Glutamatergic neuron (in vitro differentiated cells): ENCODE measurements around the gene CTBP2. TPM values are rescaled to one million over a fixed set of nuclear protein-coding genes. Genes with fewer than 3 reads are reported as not detected.

Source experiments
- DNase-seq: peaks from one replicate; pipeline ENCODE4 v3.0.0; 2022
- H3K27ac Mint-ChIP-seq: one replicate; pipeline ENCODE4 v1.8.0; 2020; ENCODE audit warnings: mild to moderate bottlenecking, mixed read lengths, inconsistent platforms; ENCODE audit not compliant: unreplicated experiment
- H3K27me3 Mint-ChIP-seq: one replicate; pipeline ENCODE4 v1.8.0; 2020; ENCODE audit warnings: mild to moderate bottlenecking, moderate library complexity, mixed read lengths, inconsistent platforms; ENCODE audit not compliant: unreplicated experiment
- H3K36me3 Mint-ChIP-seq: one replicate; pipeline ENCODE4 v1.8.0; 2020; ENCODE audit warnings: mild to moderate bottlenecking, mixed read lengths, inconsistent platforms; ENCODE audit not compliant: unreplicated experiment
- H3K4me1 Mint-ChIP-seq: one replicate; pipeline ENCODE4 v1.8.0; 2020; ENCODE audit warnings: mild to moderate bottlenecking, low read depth, mixed read lengths, inconsistent platforms; ENCODE audit not compliant: unreplicated experiment
- H3K4me3 Mint-ChIP-seq: one replicate; pipeline ENCODE4 v1.8.0; 2020; ENCODE audit warnings: mild to moderate bottlenecking, mixed read lengths, inconsistent platforms; ENCODE audit not compliant: unreplicated experiment
- H3K9me3 Mint-ChIP-seq: one replicate; pipeline ENCODE4 v1.8.0; 2020; ENCODE audit warnings: mild to moderate bottlenecking, moderate library complexity, mixed read lengths, inconsistent platforms; ENCODE audit not compliant: unreplicated experiment
- CTCF ChIP-seq: fragments of 200-600 bp; sonication (generic); IDR thresholded peaks from one replicate; pipeline ENCODE4 v1.5.0; 2021; ENCODE audit not compliant: partially characterized antibody, unreplicated experiment
- long read RNA-seq: library from polyadenylated mRNA; unstranded; transcript quantifications from one replicate; pipeline ENCODE4 v2.0.0, GENCODE V29; 2020; ENCODE audit not compliant: unreplicated experiment
- total RNA-seq: library from RNA; stranded (reverse); fragmentation: NEBNext Ultra II Directional; extraction: Animal tissue kit (Norgen Biotek cat#: 25700); gene quantifications from one replicate; pipeline ENCODE4 v1.2.1, GENCODE V29; 2021; ENCODE audit not compliant: unreplicated experiment

Gene CTBP2
- total RNA-seq, result 174 TPM
- long read RNA-seq, full-length matches to known transcripts, result 5 of 19 reads
- long read RNA-seq, partial matches to known transcripts, result 6 of 19 reads
- long read RNA-seq, other reads (novel, unspliced or antisense), result 8 of 19 reads

DNA sequence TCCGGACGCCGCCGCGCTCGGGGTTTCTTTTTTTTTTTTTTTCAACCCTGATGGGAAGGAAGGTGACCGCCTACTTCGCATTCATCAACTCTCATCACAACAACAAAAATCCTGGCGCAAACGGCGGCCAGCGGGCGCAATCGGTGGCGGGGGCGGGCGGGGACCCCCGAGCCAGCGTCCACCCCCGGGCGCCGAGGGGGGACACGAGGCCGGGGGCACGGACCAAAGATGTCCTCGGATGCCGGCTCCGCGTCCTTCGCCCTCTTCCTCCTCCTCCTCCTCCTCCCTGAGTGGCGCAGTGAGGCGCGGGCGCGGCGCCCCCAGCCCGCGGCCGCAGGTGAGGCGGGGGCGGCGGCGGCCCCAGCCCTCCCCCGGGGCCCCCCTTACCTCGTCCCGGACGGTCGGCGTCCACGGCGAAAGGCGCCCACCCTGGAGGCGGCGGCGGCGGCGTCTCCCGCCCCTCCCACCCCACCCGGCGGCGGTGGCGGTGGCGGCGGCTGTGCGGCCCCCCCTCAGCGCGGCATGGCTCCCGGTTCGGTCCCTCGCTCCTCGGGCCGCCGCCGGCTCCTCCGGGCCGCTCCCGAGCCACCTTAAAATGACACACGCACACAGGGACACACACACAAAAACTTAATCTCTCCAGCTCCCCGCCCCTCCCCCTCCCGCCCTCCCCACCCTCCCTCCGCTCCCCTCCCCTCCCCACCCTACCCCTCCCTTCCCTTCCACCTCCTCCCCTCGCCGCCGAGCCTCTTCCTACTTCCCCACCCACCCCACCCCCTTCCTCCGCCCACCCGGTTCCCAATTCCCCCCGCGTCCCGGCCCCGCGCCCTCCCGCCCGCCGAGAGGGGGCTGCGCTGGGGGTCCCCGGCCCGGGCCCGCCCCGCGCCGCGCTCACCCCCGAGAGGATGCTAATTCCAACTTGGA lies at the start of gene CTBP2:
Gene CTBP2 (minus strand): TSS at position 632 of the 924 bp plus-strand sequence.
- H3K27ac Mint-ChIP-seq, result peak within 1 kb of the TSS; percentile 86
- H3K36me3 Mint-ChIP-seq, result no peaks in the 10 kb centered on the region
- H3K4me1 Mint-ChIP-seq, result peaks cover 28% of the 10 kb centered on the region
- TF ChIP-seq CTCF, result no peak
- peak; percentile 72 for DNase-seq
- peaks cover 12% of the 10 kb centered on the region for H3K9me3 Mint-ChIP-seq
- peak within 1 kb of the TSS; percentile 80 for H3K4me3 Mint-ChIP-seq
- peaks cover 15% of the 10 kb centered on the region for H3K27me3 Mint-ChIP-seq

DNA sequence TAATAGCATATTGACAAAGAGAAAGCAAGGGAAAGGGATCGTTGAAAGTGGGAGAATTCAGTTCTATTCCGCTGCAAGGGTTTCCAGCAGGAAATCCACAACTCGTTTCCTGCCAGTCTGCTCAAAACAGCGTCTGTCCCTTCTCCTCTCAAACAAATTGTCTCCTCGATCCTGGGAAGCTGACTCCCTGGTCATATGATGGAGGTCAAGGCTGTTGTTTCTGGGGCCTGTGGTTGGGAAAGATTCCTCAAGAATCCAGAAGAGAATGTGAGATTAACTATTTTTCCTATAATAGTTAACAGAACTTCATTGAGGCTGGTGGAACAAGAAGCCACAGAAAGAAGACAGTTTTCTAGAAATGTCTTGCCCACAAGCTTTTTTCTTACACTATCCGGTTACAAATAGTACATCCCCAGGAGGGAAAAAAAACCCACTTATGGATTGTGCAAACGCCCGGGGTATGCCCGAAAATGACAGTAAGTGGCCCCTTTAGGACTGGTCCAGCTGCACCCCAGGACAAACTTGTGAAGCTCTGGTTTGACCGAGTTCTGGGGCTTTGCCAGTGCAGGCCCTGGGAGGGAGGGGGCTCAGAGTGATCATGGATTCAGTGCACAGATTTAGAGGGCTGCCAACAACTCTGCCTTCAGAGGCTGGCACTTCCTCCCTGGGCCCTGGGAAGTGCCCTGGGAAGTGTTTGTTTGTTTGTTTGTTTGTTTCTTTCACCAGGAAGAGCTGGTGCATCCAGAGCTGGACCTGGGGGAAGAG lies 49.4 kb upstream of the CTBP2 start:
- Mint-ChIP-seq H3K27me3 (no peaks in the 10 kb centered on the region), H3K36me3 (no peaks in the 10 kb centered on the region), H3K4me1 (no peaks in the 10 kb centered on the region), H3K9me3 (no peaks in the 10 kb centered on the region), H3K27ac (no peak overlapping the region), H3K4me3 (no peak overlapping the region)
- DNase-seq, result no peak
- no peak for TF ChIP-seq CTCF

DNA sequence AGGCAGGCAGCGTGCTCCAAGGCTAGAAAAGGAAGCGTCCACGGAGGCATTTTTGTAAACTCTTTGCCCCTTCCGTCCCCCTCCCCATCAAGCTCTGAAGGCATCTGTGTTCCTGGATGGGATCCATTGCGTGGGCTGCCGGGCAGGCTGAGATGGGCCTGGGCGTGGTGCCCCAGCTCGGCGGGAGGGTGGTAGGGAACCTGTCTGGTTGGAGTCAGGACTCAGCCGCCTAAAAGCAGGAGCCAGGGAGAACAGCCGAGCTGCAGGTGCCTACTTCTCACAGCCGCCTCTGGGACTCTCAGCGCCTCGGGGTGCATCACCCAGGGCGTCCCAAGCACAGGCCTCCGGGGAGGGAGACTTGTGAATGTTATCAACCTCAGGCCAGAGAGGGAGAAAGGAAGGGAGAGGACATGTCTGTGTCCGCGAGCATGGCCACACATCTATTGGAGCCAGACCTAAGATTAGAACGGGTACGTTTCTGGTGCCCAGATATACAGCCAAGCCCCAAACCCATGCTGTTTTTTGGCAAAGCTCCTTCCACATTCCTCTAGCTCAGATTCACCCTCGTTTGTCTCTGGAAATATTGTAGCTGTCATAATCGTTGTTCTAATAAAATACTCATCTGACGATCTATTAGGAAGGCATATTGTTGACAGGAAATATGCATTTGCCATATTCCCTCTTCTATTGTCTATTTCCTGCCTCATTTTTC lies 48.6 kb upstream of the CTBP2 start:
- Mint-ChIP-seq H3K27me3 (no peaks in the 10 kb centered on the region), H3K4me3 (no peak overlapping the region), H3K4me1 (no peaks in the 10 kb centered on the region), H3K9me3 (no peaks in the 10 kb centered on the region), H3K27ac (no peak overlapping the region), H3K36me3 (no peaks in the 10 kb centered on the region)
- DNase-seq, result no peak
- TF ChIP-seq CTCF, result no peak

- H3K4me3 Mint-ChIP-seq, result no peak overlapping the region
- TF ChIP-seq CTCF, result no peak
- H3K27ac Mint-ChIP-seq, result no peak overlapping the region
- no peaks in the 10 kb centered on the region for H3K36me3 Mint-ChIP-seq
- no peaks in the 10 kb centered on the region for H3K9me3 Mint-ChIP-seq
- no peaks in the 10 kb centered on the region for H3K27me3 Mint-ChIP-seq
- no peaks in the 10 kb centered on the region for H3K4me1 Mint-ChIP-seq
- DNase-seq, result no peak
These were observed 46.3 kb upstream of the CTBP2 start for GRCh38 chr10:125206623-125207022.
